Caco-2 (cell line): ENCODE data around the gene IFNA5. TPM values are rescaled to one million over a fixed set of nuclear protein-coding genes. Genes with fewer than 3 reads are reported as not detected.

Experiments used
- BruUV-seq: library from RNA; stranded (reverse); fragments of 400-500 nt; replicated peaks from 2 replicates; lab custom pipeline; 2021; lab: Mats Ljungman, UMichigan
- CTCF ChIA-PET: fragments of 300-600 bp; sonication (Branson Sonifier 250); formaldehyde crosslinking; loops from one replicate; lab custom pipeline; 2022; ENCODE audit warnings: antibody characterized with exemption; lab: Charles Lee
- POLR2A ChIA-PET: fragments of 300-600 bp; sonication (Branson Sonifier 250); formaldehyde crosslinking; loops from one replicate; lab custom pipeline; 2022; ENCODE audit warnings: antibody characterized with exemption; lab: Charles Lee
- DNase-seq, 2 experiments: peaks; one replicate each; pipeline versions ENCODE4 v3.0.0 to v3.0.0-alpha.2; 2020 to 2022
- H3K27me3 ChIP-seq: replicated peaks from 2 replicates; pipeline ENCODE4 v1.6.0; 2011; ENCODE audit warnings: low read length; ENCODE audit not compliant: control insufficient read depth, insufficient read depth
- H3K36me3 ChIP-seq: 2 replicates; pipeline ENCODE4 v1.5.1; 2011; ENCODE audit warnings: low read length; ENCODE audit not compliant: control insufficient read depth, insufficient read depth
- H3K4me1 ChIP-seq: fragments of 250-450 bp; sonication (Bioruptor Pico); 2 replicates; pipeline ENCODE4 v1.5.1; 2020; ENCODE audit warnings: mild to moderate bottlenecking
- H3K4me3 ChIP-seq: 2 replicates; pipeline ENCODE4 v1.5.1; 2011; ENCODE audit warnings: low read depth, mild to moderate bottlenecking, control low read depth, low read length
- H3K9me3 ChIP-seq: fragments of 250-450 bp; sonication (Bioruptor Pico); 2 replicates; pipeline ENCODE4 v1.5.1; 2020; ENCODE audit warnings: mild to moderate bottlenecking, moderate library complexity
- H3K27ac Mint-ChIP-seq: one replicate; pipeline ENCODE4 v1.8.0; 2022; ENCODE audit warnings: mixed read lengths; ENCODE audit not compliant: unreplicated experiment
- H3K27me3 Mint-ChIP-seq: one replicate; pipeline ENCODE4 v1.8.0; 2022; ENCODE audit warnings: mixed read lengths; ENCODE audit not compliant: insufficient read depth, unreplicated experiment
- H3K36me3 Mint-ChIP-seq: one replicate; pipeline ENCODE4 v1.8.0; 2022; ENCODE audit warnings: mild to moderate bottlenecking, mixed read lengths; ENCODE audit not compliant: insufficient read depth, unreplicated experiment
- H3K4me1 Mint-ChIP-seq: one replicate; pipeline ENCODE4 v1.8.0; 2022; ENCODE audit warnings: low read depth, mixed read lengths; ENCODE audit not compliant: unreplicated experiment
- H3K4me3 Mint-ChIP-seq: one replicate; pipeline ENCODE4 v1.8.0; 2022; ENCODE audit warnings: mild to moderate bottlenecking, moderate library complexity, mixed read lengths; ENCODE audit not compliant: unreplicated experiment
- H3K9me3 Mint-ChIP-seq: one replicate; pipeline ENCODE4 v1.8.0; 2022; ENCODE audit warnings: mixed read lengths; ENCODE audit not compliant: unreplicated experiment
- CTCF ChIP-seq, 2 experiments: fragments of 200-600 bp in 1 of 2; IDR thresholded peaks; 1 replicate in 1 of 2; 2 replicates in 1 of 2; pipeline versions ENCODE4 v1.5.1 to v1.8.0; 2011 to 2022; ENCODE audit warnings: antibody characterized with exemption in 1 of 2, control low read depth in 1 of 2, inconsistent platforms in 1 of 2, low read depth in 1 of 2, low read length in 1 of 2, mild to moderate bottlenecking in 1 of 2, moderate library complexity in 1 of 2; ENCODE audit not compliant: insufficient read depth in 1 of 2, severe bottlenecking in 1 of 2, unreplicated experiment in 1 of 2
- intact Hi-C: fragments of 100-400 bp; cut with micrococcal nuclease; formaldehyde crosslinking; loops from one replicate; pipeline ENCODE4 v1.10.0; 2022; ENCODE audit not compliant: unreplicated experiment
- total RNA-seq: library from RNA; stranded (reverse); gene quantifications from 2 replicates; pipeline ENCODE4 v1.2.3, GENCODE V29; 2022

The IFNA5 gene
- total RNA-seq, 1 experiment from 2014 or later, result not detected

- Mint-ChIP-seq H3K27me3 (peaks cover 11% of the 10 kb centered on the region), H3K27ac (no peak overlapping the region), H3K4me1 (no peaks in the 10 kb centered on the region), H3K36me3 (no peaks in the 10 kb centered on the region), H3K9me3 (no peaks in the 10 kb centered on the region), H3K4me3 (no peak overlapping the region)
- Histone ChIP-seq H3K4me3 (no peak overlapping the region), H3K36me3 (no peaks in the 10 kb centered on the region), H3K27me3 (no peaks in the 10 kb centered on the region), H3K9me3 (no peaks in the 10 kb centered on the region), H3K4me1 (no peaks in the 10 kb centered on the region)
- no TSS peak for BruUV-seq
- POLR2A ChIA-PET, result no interaction called here
- TF ChIP-seq CTCF (IDR thresholded peaks at IDR 0.05; ENCODE audit: insufficient read depth in 1 of 2, low read depth in 1 of 2, low read length in 1 of 2, severe bottlenecking in 1 of 2, unreplicated experiment in 1 of 2), result no peak
- CTCF ChIA-PET, result no interaction called here
- DNase-seq, result no peak
- intact Hi-C loops, result no loop called here
Measured at GRCh38 chr9:21266733-21267484, 38.2 kb downstream of the IFNA5 start.

- Histone ChIP-seq H3K4me1 (no peaks in the 10 kb centered on the region), H3K4me3 (no peak overlapping the region), H3K27me3 (no peaks in the 10 kb centered on the region), H3K9me3 (no peaks in the 10 kb centered on the region), H3K36me3 (no peaks in the 10 kb centered on the region)
- TF ChIP-seq CTCF (IDR thresholded peaks at IDR 0.05; ENCODE audit: insufficient read depth in 1 of 2, low read depth in 1 of 2, low read length in 1 of 2, severe bottlenecking in 1 of 2, unreplicated experiment in 1 of 2), result no peak
- intact Hi-C loops, result no loop called here
- BruUV-seq, result no TSS peak
- ChIA-PET CTCF (no interaction called here), POLR2A (no interaction called here)
- Mint-ChIP-seq H3K27me3 (peaks cover 8% of the 10 kb centered on the region), H3K36me3 (no peaks in the 10 kb centered on the region), H3K9me3 (no peaks in the 10 kb centered on the region), H3K27ac (no peak overlapping the region), H3K4me3 (no peak overlapping the region), H3K4me1 (no peaks in the 10 kb centered on the region)
- no peak for DNase-seq
Measured at GRCh38 chr9:21265421-21266189, 39.5 kb downstream of the IFNA5 start.

GRCh38 chr9:21255538-21256212, 49.4 kb downstream of the IFNA5 start:
- Histone ChIP-seq H3K36me3 (no peaks in the 10 kb centered on the region), H3K9me3 (no peaks in the 10 kb centered on the region), H3K27me3 (no peaks in the 10 kb centered on the region), H3K4me1 (no peaks in the 10 kb centered on the region), H3K4me3 (no peak overlapping the region)
- Mint-ChIP-seq H3K9me3 (no peaks in the 10 kb centered on the region), H3K4me1 (no peaks in the 10 kb centered on the region), H3K27ac (no peak overlapping the region), H3K4me3 (no peak overlapping the region), H3K27me3 (peaks cover 3% of the 10 kb centered on the region), H3K36me3 (no peaks in the 10 kb centered on the region)
- intact Hi-C loops, result no loop called here
- CTCF ChIA-PET, result no interaction called here
- TF ChIP-seq CTCF (IDR thresholded peaks at IDR 0.05; ENCODE audit: insufficient read depth in 1 of 2, low read depth in 1 of 2, low read length in 1 of 2, severe bottlenecking in 1 of 2, unreplicated experiment in 1 of 2), result no peak
- POLR2A ChIA-PET, result no interaction called here
- DNase-seq, result no peak
- BruUV-seq, result no TSS peak
